Thoracic aorta (tissue), 2 donors: ENCODE data around the gene CEP83. TPM values are rescaled to one million over a fixed set of nuclear protein-coding genes. Genes with fewer than 3 reads are reported as not detected.
"Not testable (repeated sequence)": the region's sequence is repeated elsewhere in the genome, so short reads cannot be mapped to it uniquely, and the experiment has no call there.

ENCODE experiments used
- ATAC-seq: fragments of 150-250 bp; one replicate; pipeline ENCODE4 v1.8.0; 2017; ENCODE audit warnings: low read depth; ENCODE audit not compliant: insufficient number of reproducible peaks, low FRiP score
- DNase-seq: peaks from one replicate; pipeline ENCODE4 v3.0.0-alpha.2; 2020; ENCODE audit warnings: low spot score
- H3K27ac ChIP-seq, 2 donors: fragments of 200-600 bp; sonication (generic); 1 replicate in 1 of 2; 2 replicates in 1 of 2; pipeline ENCODE4 v1.5.1; 2016; ENCODE audit warnings: mild to moderate bottlenecking in 2 of 2, moderate library complexity in 2 of 2
- H3K27me3 ChIP-seq: fragments of 200-600 bp; sonication (generic); replicated peaks from 2 replicates; pipeline ENCODE4 v1.6.0; 2016; ENCODE audit warnings: mild to moderate bottlenecking; ENCODE audit not compliant: insufficient read depth
- H3K36me3 ChIP-seq: fragments of 200-600 bp; sonication (generic); one replicate; pipeline ENCODE4 v1.5.1; 2016
- H3K4me1 ChIP-seq, 2 donors: fragments of 200-600 bp; sonication (generic); 1 replicate in 1 of 2; 2 replicates in 1 of 2; pipeline versions ENCODE4 v1.5.1 to v1.6.0; 2016; ENCODE audit warnings: low read depth in 2 of 2, mild to moderate bottlenecking in 1 of 2; ENCODE audit not compliant: control insufficient read depth in 1 of 2
- H3K4me3 ChIP-seq: fragments of 200-600 bp; sonication (generic); 2 replicates; pipeline ENCODE4 v1.5.1; 2016; ENCODE audit warnings: mild to moderate bottlenecking
- H3K9me3 ChIP-seq: fragments of 200-600 bp; sonication (generic); 2 replicates; pipeline ENCODE4 v1.5.1; 2016
- total RNA-seq, 2 donors: library from RNA; depleted of rRNA; stranded (reverse); fragments of >200 nt; gene quantifications; one replicate each; pipeline versions ENCODE4 v1.1.0 to v1.2.3, GENCODE V29; 2016
- TF ChIP-seq, protein P1 (sequence below): fragments of 200-600 bp; sonication (generic); IDR thresholded peaks from one replicate; pipeline ENCODE4 v1.5.1; 2019; ENCODE audit warnings: antibody characterized with exemption

Gene CEP83
- total RNA-seq, 2 donors from 2014 or later = 17.2 to 35.6 TPM

- ATAC-seq (no peak), DNase-seq (no peak)
- no peaks in the 10 kb centered on the region for H3K9me3 ChIP-seq
- H3K36me3 ChIP-seq = no peaks in the 10 kb centered on the region
- H3K27me3 ChIP-seq = no peaks in the 10 kb centered on the region
- H3K4me3 ChIP-seq = no peak overlapping the region
- no peak overlapping the region for H3K27ac ChIP-seq
- peaks cover 9 to 25% of the 10 kb centered on the region in 2 donors for H3K4me1 ChIP-seq
- TF ChIP-seq, protein P1, sequence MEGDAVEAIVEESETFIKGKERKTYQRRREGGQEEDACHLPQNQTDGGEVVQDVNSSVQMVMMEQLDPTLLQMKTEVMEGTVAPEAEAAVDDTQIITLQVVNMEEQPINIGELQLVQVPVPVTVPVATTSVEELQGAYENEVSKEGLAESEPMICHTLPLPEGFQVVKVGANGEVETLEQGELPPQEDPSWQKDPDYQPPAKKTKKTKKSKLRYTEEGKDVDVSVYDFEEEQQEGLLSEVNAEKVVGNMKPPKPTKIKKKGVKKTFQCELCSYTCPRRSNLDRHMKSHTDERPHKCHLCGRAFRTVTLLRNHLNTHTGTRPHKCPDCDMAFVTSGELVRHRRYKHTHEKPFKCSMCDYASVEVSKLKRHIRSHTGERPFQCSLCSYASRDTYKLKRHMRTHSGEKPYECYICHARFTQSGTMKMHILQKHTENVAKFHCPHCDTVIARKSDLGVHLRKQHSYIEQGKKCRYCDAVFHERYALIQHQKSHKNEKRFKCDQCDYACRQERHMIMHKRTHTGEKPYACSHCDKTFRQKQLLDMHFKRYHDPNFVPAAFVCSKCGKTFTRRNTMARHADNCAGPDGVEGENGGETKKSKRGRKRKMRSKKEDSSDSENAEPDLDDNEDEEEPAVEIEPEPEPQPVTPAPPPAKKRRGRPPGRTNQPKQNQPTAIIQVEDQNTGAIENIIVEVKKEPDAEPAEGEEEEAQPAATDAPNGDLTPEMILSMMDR = no peak
Observed at GRCh38 chr12:94457311-94457710, 2.4 kb downstream of the CEP83 start.

DNA sequence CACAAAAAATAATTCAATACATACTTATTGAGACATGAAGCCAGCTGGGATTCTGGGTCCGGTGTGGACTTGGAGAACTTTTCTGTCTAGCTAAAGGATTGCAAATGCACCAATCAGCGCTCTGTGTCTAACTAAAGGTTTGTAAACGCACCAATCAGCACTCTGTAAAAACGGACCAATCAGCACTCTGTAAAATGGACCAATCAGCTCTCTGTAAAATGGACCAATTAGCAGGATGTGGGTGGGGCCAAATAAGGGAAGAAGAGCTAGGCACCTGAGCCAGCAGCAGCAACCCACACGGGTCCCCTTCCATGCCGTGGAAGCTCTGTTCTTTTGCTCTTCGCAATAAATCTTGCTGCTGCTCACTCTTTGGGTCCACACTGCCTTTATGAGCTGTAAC, 5.3 kb downstream of the CEP83 start:
- H3K9me3 ChIP-seq = not testable (repeated sequence)

GRCh38 chr12:94445662-94446061, 14.0 kb downstream of the CEP83 start:
- ATAC-seq = no peak
- Histone ChIP-seq H3K27ac (no peak overlapping the region), H3K4me1 (no peaks in the 10 kb centered on the region), H3K27me3 (no peaks in the 10 kb centered on the region), H3K36me3 (no peaks in the 10 kb centered on the region), H3K4me3 (no peak overlapping the region), H3K9me3 (no peaks in the 10 kb centered on the region)
- DNase-seq = no peak
- TF ChIP-seq, protein P1 = no peak

More for the DNA sequence above, 5.3 kb downstream of the CEP83 start:
- H3K36me3 ChIP-seq, H3K4me3 ChIP-seq, H3K27ac ChIP-seq, ATAC-seq, H3K27me3 ChIP-seq, DNase-seq: not testable (repeated sequence)
- H3K4me1 ChIP-seq = peaks cover 9 to 18% of the 10 kb centered on the region in 2 donors

DNA sequence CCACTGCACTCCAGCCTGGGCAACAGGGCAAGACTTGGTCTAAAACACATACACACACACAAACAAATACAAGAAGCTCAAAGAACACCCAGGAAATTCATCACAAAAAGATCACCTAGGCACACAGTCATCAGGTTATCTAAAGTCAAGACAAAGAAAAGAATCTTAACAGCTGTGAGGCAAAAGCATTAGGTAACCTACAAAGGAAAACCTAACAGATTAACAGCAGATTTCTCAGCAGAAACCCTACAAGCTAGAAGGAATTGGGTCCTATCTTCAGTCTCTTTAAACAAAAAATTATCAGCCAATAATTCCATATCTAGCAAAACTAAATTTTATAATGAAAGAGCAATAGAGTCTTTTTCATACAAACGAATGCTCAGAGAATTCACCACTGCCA, 22.4 kb downstream of the CEP83 start:
- H3K36me3 ChIP-seq = no peaks in the 10 kb centered on the region
- TF ChIP-seq, protein P1 = no peak
- H3K27me3 ChIP-seq = no peaks in the 10 kb centered on the region
- H3K4me1 ChIP-seq = peaks cover 0 to 14% of the 10 kb centered on the region in 2 donors
- H3K27ac ChIP-seq = no peak overlapping the region
- no peaks in the 10 kb centered on the region for H3K9me3 ChIP-seq
- DNase-seq = no peak
- no peak overlapping the region for H3K4me3 ChIP-seq
- no peak for ATAC-seq

DNA sequence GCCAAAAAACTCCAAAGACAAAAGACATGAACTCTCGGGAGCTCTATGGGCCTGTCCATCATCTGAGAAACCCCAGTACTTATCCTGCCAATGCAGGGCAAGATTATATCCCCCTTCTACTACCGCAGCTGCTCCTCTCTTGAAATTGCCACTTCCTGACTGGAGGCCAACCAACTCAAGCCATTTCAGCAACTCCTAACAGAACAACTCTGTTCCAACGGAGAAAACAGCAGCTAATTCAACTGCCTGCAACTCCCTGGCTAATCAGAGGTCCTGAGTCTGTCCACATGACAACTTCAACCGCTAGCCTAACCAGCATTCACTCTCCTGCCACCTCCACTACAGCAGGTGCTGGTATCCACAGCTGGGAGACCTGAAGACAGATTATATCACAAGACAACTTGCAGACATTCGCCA, 24.1 kb downstream of the CEP83 start:
- no peak for ATAC-seq
- H3K27ac ChIP-seq = no peak overlapping the region

More for the DNA sequence above, 24.1 kb downstream of the CEP83 start:
- Histone ChIP-seq H3K9me3 (peaks cover 6% of the 10 kb centered on the region), H3K36me3 (no peaks in the 10 kb centered on the region), H3K4me1 (peaks cover 0 to 14% of the 10 kb centered on the region in 2 donors), H3K4me3 (no peak overlapping the region), H3K27me3 (no peaks in the 10 kb centered on the region)
- DNase-seq = no peak
- TF ChIP-seq, protein P1 = no peak
